Astrocyte of the spinal cord (primary cell): Measurements from ENCODE around the gene ARL11.

Experiments
- DNase-seq: peaks from one replicate; pipeline ENCODE4 v3.0.0; 2011; ENCODE audit warnings: low read depth, low spot score
- H3K4me3 ChIP-seq: 2 replicates; pipeline ENCODE4 v1.5.1; 2011; ENCODE audit warnings: low read depth, mild to moderate bottlenecking, low read length, moderate library complexity
- CTCF ChIP-seq: IDR thresholded peaks from 2 replicates; pipeline ENCODE4 v1.5.1; 2012; ENCODE audit warnings: low read depth, mild to moderate bottlenecking, low read length, inconsistent platforms
- in situ Hi-C: cut with HindIII; loops from 2 replicates; pipeline ENCODE4 v1.10.0; 2017; ENCODE audit warnings: low sequenced_read_pairs

ARL11 gene

GRCh38 chr13:49654011-49654410, 25.7 kb downstream of the ARL11 start:
- no peak for DNase-seq
- no peak overlapping the region for H3K4me3 ChIP-seq
- in situ Hi-C loops: no loop called here
- TF ChIP-seq CTCF: no peak

GRCh38 chr13:49655906-49656305, 27.6 kb downstream of the ARL11 start:
- H3K4me3 ChIP-seq: no peak overlapping the region
- no peak for DNase-seq
- no peak for TF ChIP-seq CTCF
- in situ Hi-C loops: no loop called here

GRCh38 chr13:49657241-49657641, 28.9 kb downstream of the ARL11 start:
- in situ Hi-C loops: no loop called here
- no peak for TF ChIP-seq CTCF
- no peak overlapping the region for H3K4me3 ChIP-seq
- no peak for DNase-seq

GRCh38 chr13:49664606-49665005, 36.3 kb downstream of the ARL11 start:
- in situ Hi-C loops: no loop called here
- H3K4me3 ChIP-seq: no peak overlapping the region
- TF ChIP-seq CTCF: no peak
- no peak for DNase-seq

GRCh38 chr13:49667773-49668172, 39.5 kb downstream of the ARL11 start:
- peak; percentile 33 for DNase-seq
- H3K4me3 ChIP-seq: no peak overlapping the region
- TF ChIP-seq CTCF: no peak
- in situ Hi-C loops: no loop called here

- peak; percentile 87 for TF ChIP-seq CTCF
- DNase-seq: peak; percentile 79
- in situ Hi-C loops: no loop called here
- H3K4me3 ChIP-seq: no peak overlapping the region
Measured at GRCh38 chr13:49669735-49670309, 41.5 kb downstream of the ARL11 start.

GRCh38 chr13:49670828-49671227, 42.5 kb downstream of the ARL11 start:
- no peak overlapping the region for H3K4me3 ChIP-seq
- DNase-seq: no peak
- no peak for TF ChIP-seq CTCF
- in situ Hi-C loops: no loop called here
